22Rv1 (cell line): ENCODE results near the gene RIPOR1.

Experiments used
- H3K27ac ChIP-seq: fragments of 450-650 bp; 2 replicates; pipeline ENCODE4 v1.5.1; 2017
- ZFX ChIP-seq: fragments of 450-650 bp; IDR thresholded peaks from 2 replicates; pipeline ENCODE4 v1.6.1; 2017; ENCODE audit warnings: antibody characterized with exemption, borderline replicate concordance
- TF ChIP-seq, protein P1 (sequence below): fragments of 450-650 bp; IDR thresholded peaks from 2 replicates; pipeline ENCODE4 v1.5.1; 2017; ENCODE audit warnings: mild to moderate bottlenecking

The RIPOR1 gene

GRCh38 chr16:67547423-67548264 lies 19.0 kb downstream of the RIPOR1 start:
- peak overlapping the region; percentile 53; the same call in 1 of the 2 replicates for H3K27ac ChIP-seq
- no peak for TF ChIP-seq ZFX
- TF ChIP-seq, protein P1, sequence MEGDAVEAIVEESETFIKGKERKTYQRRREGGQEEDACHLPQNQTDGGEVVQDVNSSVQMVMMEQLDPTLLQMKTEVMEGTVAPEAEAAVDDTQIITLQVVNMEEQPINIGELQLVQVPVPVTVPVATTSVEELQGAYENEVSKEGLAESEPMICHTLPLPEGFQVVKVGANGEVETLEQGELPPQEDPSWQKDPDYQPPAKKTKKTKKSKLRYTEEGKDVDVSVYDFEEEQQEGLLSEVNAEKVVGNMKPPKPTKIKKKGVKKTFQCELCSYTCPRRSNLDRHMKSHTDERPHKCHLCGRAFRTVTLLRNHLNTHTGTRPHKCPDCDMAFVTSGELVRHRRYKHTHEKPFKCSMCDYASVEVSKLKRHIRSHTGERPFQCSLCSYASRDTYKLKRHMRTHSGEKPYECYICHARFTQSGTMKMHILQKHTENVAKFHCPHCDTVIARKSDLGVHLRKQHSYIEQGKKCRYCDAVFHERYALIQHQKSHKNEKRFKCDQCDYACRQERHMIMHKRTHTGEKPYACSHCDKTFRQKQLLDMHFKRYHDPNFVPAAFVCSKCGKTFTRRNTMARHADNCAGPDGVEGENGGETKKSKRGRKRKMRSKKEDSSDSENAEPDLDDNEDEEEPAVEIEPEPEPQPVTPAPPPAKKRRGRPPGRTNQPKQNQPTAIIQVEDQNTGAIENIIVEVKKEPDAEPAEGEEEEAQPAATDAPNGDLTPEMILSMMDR: no peak

DNA sequence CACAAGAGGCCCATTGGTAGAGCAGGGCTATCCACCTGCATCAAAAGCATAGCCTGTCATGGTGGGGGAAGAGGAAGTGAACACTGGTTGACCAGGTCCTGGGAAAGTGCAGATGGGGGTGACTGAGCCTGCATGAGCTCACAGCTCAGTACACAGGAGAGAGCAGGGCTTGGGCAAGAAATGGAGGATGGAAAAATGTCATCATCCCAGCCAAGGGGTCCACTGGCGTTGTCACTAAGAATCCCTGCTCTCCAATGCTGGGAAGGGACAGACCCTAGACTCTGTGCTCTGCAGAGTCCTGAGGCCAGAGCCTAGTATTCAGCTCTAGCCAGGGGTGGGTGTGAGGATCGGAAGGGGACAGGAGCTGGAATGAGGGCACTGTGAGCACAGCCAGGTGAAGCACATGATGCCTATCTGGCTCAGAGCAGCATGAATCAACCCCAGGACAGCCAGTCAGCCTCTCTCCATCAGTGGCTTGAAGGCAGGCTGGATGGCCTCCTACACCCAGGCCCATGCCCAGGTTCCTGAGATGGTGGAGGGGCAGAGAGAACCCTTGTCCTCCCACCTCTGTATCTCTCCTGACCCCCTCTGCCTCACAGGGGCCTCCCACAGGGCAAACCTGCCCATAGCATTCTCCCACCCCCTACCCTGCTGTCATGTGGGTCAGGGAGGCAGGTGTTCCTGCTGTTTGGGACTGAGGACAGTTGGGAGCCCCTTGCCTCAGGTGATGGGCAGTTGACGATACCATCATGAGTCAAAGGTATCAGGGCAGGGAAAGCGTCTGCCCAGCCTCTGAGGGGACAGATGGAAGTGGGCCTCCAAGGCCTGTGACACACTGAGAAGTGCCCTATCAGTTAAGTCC lies 19.9 kb downstream of the RIPOR1 start:
- TF ChIP-seq, protein P1: no peak
- TF ChIP-seq ZFX: no peak
- no peak overlapping the region for H3K27ac ChIP-seq

DNA sequence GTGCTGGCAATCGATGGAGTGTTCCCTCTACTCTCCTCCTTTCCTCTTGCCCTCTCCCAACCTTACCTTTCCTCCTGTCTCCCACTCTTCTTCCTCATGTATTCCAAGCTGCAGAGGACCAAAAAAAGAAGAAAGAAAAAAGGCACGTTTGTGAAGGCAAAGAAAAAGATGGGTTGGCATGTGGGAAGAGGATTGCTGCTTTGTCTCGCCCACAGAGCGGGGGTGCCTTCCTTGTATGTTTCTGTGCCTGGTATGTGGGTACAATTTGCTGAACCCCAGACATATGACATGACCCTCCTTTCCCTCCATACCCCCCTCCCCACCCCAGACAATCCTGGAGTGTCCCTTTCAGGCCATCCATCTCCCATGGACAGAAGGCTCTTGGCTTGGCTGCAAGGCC lies 20.6 kb downstream of the RIPOR1 start:
- H3K27ac ChIP-seq: no peak overlapping the region
- TF ChIP-seq, protein P1: no peak
- TF ChIP-seq ZFX: no peak

DNA sequence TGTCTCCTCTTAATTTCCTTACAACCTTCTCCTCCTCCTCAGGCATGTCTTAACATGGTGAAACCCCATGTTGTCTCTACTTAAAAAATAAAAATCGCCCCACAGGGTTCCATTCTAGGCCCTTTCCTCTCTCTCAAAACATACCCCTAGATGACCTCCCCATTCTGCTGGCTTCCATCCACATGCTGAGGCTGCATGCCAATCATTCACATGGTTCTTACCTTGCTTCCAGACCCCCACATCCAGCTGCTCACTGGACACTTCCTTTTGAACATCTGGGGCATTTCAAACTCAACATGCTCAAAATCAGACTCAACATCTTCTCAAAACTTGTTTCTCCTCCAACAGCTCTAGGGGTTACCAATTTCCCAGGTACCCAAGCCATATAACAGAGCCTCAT lies 21.3 kb downstream of the RIPOR1 start:
- no peak overlapping the region for H3K27ac ChIP-seq
- TF ChIP-seq, protein P1: no peak
- no peak for TF ChIP-seq ZFX

DNA sequence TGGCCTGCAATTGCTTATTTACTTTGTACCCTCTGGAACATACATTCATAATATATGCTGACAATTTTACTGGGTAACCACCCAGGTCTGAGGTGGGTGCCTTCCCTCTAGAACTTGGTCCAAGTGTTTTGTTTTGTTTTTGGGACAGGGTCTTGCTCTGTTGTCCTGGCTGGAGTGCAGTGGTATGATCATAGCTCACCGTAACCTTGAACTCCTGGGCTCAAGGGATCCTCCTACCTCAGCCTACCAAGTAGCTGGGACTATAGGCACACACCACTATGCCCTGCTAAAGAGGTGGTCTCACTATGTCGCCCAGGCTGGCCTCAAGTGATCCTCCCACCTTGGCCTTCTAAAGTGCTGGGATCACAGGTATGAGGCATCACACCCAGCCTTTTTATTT lies 22.5 kb downstream of the RIPOR1 start:
- TF ChIP-seq, protein P1: no peak
- no peak for TF ChIP-seq ZFX
- H3K27ac ChIP-seq: no peak overlapping the region

DNA sequence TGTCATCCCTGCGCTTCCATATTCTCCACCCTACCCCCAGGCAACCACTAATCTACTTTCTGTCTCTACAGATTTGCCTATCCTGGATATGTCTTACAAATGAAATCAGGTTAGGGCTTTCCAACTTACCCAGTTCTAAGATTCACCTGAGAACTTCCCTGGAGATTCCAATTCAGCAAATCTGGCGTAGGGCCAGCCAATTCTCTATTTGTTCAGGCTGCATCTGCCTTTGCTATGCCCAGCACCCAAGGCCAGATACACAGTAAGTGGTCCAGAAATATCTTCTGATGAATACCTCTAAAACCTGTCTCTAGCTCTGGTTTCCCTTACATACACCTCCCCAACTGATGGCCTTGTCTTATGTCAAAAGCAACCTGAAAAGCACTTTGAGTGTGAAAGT lies 23.3 kb downstream of the RIPOR1 start:
- no peak for TF ChIP-seq ZFX
- TF ChIP-seq, protein P1: no peak
- no peak overlapping the region for H3K27ac ChIP-seq
